ENCODE measurements around the gene ITSN1. TPM values are rescaled to one million over a fixed set of nuclear protein-coding genes. Genes with fewer than 3 reads are reported as not detected.

Gene ITSN1
- total and polyA plus RNA-seq, 2 experiments from 2014 or later: 77.9 to 95.7 TPM

DNA sequence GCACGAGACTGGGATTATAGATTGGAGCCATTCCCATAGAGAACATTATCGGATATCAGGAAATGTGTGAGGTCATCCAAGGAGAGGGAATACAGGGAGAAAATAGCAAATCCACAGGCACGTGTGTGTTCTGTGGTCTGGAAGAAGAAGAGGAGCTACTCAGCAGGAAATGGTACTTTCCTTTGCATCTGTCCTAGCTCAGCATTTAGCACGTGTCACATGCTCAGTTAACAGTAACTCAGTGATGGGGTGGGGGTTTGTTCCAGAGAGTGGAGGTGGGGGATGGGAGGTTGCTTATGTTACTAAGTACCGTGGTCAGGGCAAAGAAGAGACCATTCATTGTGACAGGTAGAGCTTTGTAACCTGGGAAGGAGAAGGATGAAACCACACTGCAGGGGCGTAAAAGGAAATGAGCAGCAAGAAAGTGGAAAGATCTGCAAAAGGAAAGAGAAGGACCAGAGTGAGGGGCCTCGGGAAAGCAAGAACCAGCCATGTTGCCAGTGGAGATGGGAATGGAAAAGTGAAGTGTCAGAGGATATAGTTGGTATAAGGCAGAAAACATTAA lies 172.9 kb downstream of the ITSN1 start (continued):
- TF ChIP-seq ZNF331 (CRISPR knock-in tag; IDR thresholded peaks at IDR 0.05; ENCODE audit: low read depth) (no peak), EZH2phosphoT487 (IDR thresholded peaks at IDR 0.05; ENCODE audit: unreplicated experiment) (no peak), POLR2AphosphoS5 (IDR thresholded peaks at IDR 0.05; ENCODE audit: low read depth) (no peak), NANOG (IDR thresholded peaks at IDR 0.05; ENCODE audit: borderline replicate concordance) (no peak), STAT1 (IDR thresholded peaks at IDR 0.05; ENCODE audit: unreplicated experiment) (no peak), CREB1 (CRISPR knock-in tag; IDR thresholded peaks at IDR 0.05; ENCODE audit: low read depth) (no peak)
- TF ChIP-seq, protein P1, sequence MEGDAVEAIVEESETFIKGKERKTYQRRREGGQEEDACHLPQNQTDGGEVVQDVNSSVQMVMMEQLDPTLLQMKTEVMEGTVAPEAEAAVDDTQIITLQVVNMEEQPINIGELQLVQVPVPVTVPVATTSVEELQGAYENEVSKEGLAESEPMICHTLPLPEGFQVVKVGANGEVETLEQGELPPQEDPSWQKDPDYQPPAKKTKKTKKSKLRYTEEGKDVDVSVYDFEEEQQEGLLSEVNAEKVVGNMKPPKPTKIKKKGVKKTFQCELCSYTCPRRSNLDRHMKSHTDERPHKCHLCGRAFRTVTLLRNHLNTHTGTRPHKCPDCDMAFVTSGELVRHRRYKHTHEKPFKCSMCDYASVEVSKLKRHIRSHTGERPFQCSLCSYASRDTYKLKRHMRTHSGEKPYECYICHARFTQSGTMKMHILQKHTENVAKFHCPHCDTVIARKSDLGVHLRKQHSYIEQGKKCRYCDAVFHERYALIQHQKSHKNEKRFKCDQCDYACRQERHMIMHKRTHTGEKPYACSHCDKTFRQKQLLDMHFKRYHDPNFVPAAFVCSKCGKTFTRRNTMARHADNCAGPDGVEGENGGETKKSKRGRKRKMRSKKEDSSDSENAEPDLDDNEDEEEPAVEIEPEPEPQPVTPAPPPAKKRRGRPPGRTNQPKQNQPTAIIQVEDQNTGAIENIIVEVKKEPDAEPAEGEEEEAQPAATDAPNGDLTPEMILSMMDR (conservative IDR thresholded peaks at IDR 0.05; ENCODE audit: low read depth in 2 of 2): no peak
- TF ChIP-seq, protein P2, sequence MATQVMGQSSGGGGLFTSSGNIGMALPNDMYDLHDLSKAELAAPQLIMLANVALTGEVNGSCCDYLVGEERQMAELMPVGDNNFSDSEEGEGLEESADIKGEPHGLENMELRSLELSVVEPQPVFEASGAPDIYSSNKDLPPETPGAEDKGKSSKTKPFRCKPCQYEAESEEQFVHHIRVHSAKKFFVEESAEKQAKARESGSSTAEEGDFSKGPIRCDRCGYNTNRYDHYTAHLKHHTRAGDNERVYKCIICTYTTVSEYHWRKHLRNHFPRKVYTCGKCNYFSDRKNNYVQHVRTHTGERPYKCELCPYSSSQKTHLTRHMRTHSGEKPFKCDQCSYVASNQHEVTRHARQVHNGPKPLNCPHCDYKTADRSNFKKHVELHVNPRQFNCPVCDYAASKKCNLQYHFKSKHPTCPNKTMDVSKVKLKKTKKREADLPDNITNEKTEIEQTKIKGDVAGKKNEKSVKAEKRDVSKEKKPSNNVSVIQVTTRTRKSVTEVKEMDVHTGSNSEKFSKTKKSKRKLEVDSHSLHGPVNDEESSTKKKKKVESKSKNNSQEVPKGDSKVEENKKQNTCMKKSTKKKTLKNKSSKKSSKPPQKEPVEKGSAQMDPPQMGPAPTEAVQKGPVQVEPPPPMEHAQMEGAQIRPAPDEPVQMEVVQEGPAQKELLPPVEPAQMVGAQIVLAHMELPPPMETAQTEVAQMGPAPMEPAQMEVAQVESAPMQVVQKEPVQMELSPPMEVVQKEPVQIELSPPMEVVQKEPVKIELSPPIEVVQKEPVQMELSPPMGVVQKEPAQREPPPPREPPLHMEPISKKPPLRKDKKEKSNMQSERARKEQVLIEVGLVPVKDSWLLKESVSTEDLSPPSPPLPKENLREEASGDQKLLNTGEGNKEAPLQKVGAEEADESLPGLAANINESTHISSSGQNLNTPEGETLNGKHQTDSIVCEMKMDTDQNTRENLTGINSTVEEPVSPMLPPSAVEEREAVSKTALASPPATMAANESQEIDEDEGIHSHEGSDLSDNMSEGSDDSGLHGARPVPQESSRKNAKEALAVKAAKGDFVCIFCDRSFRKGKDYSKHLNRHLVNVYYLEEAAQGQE (IDR thresholded peaks at IDR 0.05; ENCODE audit: unreplicated experiment): no peak
- TF ChIP-seq, protein P3, sequence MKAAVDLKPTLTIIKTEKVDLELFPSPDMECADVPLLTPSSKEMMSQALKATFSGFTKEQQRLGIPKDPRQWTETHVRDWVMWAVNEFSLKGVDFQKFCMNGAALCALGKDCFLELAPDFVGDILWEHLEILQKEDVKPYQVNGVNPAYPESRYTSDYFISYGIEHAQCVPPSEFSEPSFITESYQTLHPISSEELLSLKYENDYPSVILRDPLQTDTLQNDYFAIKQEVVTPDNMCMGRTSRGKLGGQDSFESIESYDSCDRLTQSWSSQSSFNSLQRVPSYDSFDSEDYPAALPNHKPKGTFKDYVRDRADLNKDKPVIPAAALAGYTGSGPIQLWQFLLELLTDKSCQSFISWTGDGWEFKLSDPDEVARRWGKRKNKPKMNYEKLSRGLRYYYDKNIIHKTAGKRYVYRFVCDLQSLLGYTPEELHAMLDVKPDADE (IDR thresholded peaks at IDR 0.05): no peak

DNA sequence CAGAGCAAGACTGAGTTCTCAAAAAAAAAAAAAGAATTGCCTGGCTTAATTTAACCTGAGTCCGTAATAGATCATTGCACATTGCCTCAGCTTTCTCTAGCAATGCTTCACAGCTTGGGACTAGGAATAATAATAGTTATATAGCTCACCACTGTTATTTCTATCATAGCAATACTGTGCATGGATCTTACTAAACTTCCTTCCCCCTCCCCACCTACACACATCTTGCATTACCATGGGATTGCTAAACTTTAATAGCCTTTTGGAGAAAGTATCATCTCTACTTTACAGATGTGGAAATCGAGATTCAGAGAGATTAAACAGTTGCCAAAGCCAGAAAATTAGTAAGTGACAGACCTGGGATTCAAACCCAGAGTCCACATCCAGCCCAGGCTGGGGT lies 173.9 kb downstream of the ITSN1 start:
- Mint-ChIP-seq H3K36me3 (ENCODE audit: low read depth) (peaks cover 34% of the 10 kb centered on the region), H3K27ac (no peak overlapping the region), H3K27me3 (ENCODE audit: insufficient read depth, low read depth, poor library complexity) (peaks cover 1% of the 10 kb centered on the region), H3K4me3 (no peak overlapping the region), H3K4me1 (peaks cover 20% of the 10 kb centered on the region), H3K9me3 (no peaks in the 10 kb centered on the region)
- Histone ChIP-seq H3F3A (replicated peaks; ENCODE audit: low read depth) (0 out of 2 replicates have a peak, but pooled peaks cover 6% of the 10 kb centered on the region), H3K36me3 (ENCODE audit: insufficient read depth) (peaks cover 25% of the 10 kb centered on the region), H2AFZ (no peak overlapping the region), H3K79me2 (replicated peaks; ENCODE audit: insufficient read depth) (0 out of 2 replicates have a peak, but pooled peaks cover 3% of the 10 kb centered on the region), H4K20me1 (replicated peaks; ENCODE audit: insufficient read depth) (no peaks in the 10 kb centered on the region), H3K27ac (ENCODE audit: low read depth) (no peak overlapping the region; the same call in 1 of the 2 replicates), H3K4me3 (no peak overlapping the region), H3K27me3 (ENCODE audit: insufficient read depth) (no peaks in the 10 kb centered on the region), H3K4me2 (no peak overlapping the region), H3K9me2 (ENCODE audit: insufficient read depth) (no peaks in the 10 kb centered on the region), H3K4me1 (ENCODE audit: insufficient read depth) (no peaks in the 10 kb centered on the region)
- ATAC-seq (no peak), DNase-seq (ENCODE audit: low spot score) (no peak)
- TF ChIP-seq POLR2AphosphoS5 (IDR thresholded peaks at IDR 0.05; ENCODE audit: low read depth): no peak
- TF ChIP-seq, protein P2 (IDR thresholded peaks at IDR 0.05; ENCODE audit: unreplicated experiment): no peak
